Measurements from ENCODE around the gene TAPBPL.
"Not testable (repeated sequence)": the region's sequence is repeated elsewhere in the genome, so short reads cannot be mapped to it uniquely, and the experiment has no call there.

TAPBPL gene

GRCh38 chr12:6489449-6489848 is 37.6 kb downstream of the TAPBPL start:
- TF ChIP-seq ZNF70 (CRISPR knock-in tag; IDR thresholded peaks at IDR 0.05) (no peak), TSHZ2 (CRISPR knock-in tag; IDR thresholded peaks at IDR 0.05) (no peak), CSDC2 (CRISPR knock-in tag; IDR thresholded peaks at IDR 0.05) (no peak), POU6F1 (CRISPR knock-in tag; IDR thresholded peaks at IDR 0.05; ENCODE audit: borderline replicate concordance, low read depth) (no peak), ARNTL (CRISPR knock-in tag; IDR thresholded peaks at IDR 0.05; ENCODE audit: borderline replicate concordance, low read depth) (no peak), PPARA (CRISPR knock-in tag; IDR thresholded peaks at IDR 0.05; ENCODE audit: borderline replicate concordance) (no peak), CSRNP3 (CRISPR knock-in tag; IDR thresholded peaks at IDR 0.05) (no peak), OSR1 (CRISPR knock-in tag; IDR thresholded peaks at IDR 0.05) (no peak), ZC3H10 (CRISPR knock-in tag; IDR thresholded peaks at IDR 0.05) (no peak), ISL1 (CRISPR knock-in tag; IDR thresholded peaks at IDR 0.05) (no peak), ZNF565 (CRISPR knock-in tag; conservative IDR thresholded peaks at IDR 0.05; ENCODE audit: low read depth) (no peak), ZFP3 (CRISPR knock-in tag; IDR thresholded peaks at IDR 0.05) (no peak), PATZ1 (CRISPR knock-in tag; IDR thresholded peaks at IDR 0.05; ENCODE audit: borderline replicate concordance) (no peak)
- no peak for ATAC-seq

- not testable (repeated sequence) for ATAC-seq
These were observed 38.8 kb downstream of the TAPBPL start for GRCh38 chr12:6490673-6491072.

- ATAC-seq, result peak; percentile 87
- TF ChIP-seq POU6F1 (CRISPR knock-in tag; IDR thresholded peaks at IDR 0.05; ENCODE audit: borderline replicate concordance, low read depth) (no peak), CREB5 (CRISPR knock-in tag; IDR thresholded peaks at IDR 0.05; ENCODE audit: low read depth) (no peak), CSDC2 (CRISPR knock-in tag; IDR thresholded peaks at IDR 0.05) (no peak), ARNTL (CRISPR knock-in tag; IDR thresholded peaks at IDR 0.05; ENCODE audit: borderline replicate concordance, low read depth) (no peak), TSHZ2 (CRISPR knock-in tag; IDR thresholded peaks at IDR 0.05) (no peak), ESRRG (CRISPR knock-in tag; IDR thresholded peaks at IDR 0.05) (no peak), OSR1 (CRISPR knock-in tag; IDR thresholded peaks at IDR 0.05) (no peak), ZNF565 (CRISPR knock-in tag; conservative IDR thresholded peaks at IDR 0.05; ENCODE audit: low read depth) (no peak), GLIS3 (CRISPR knock-in tag; IDR thresholded peaks at IDR 0.05) (no peak), TOX (CRISPR knock-in tag; IDR thresholded peaks at IDR 0.05; ENCODE audit: borderline replicate concordance) (no peak)
These were observed 41.1 kb downstream of the TAPBPL start, which contains the start of gene MRPL51 for GRCh38 chr12:6492838-6493496. Gene MRPL51, minus strand, starts transcription at chr12:6493262. Its CDS starts 126 bp downstream, at chr12:6493136.
